ENCODE measurements around the gene ZBP1.

The ZBP1 gene

DNA sequence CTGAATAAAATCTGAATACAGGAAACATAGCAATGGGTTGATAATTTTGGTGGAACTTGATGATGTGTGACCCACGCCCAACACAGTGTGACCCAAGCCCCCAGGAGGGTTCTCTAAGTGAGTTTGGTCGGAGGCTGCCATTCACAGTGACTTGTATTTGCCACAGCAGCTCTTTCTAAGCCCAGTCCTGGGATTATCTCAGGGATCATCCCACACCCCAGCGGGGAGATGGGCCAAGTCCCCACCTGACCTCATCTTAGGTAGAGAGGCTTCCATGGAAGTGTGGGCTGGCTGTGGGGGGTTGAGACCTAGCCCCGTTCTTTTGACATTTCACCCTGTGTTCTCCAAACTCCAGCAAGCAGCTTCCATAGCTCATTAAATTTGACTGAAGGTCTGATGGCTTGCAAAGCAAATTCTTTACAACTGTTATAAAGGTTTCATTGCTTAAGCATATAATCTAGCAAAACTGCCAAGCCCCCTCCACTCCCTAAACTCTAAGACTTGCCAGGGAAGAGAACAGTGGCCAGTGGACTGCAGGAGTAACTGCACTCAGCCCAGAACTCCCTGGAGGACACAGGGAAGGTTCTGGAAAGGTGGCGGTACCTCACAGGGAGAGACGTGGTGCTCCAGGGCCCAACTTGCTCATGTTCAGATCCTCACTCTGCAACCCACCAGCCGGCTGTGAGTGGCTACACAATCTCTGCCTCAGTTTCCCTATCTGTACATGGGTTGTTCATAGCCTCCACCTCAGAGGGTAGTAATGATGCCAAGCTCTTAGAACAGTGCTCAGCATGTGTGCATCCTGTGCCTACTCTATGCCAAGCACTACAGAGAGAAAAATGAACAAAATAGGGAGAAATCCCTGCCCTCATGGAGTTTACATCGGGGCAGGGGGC is 60.3 kb downstream of the ZBP1 start:
- DNase-seq (ENCODE audit: low read depth in 1 of 2, low spot score in 1 of 2) = no peak

DNA sequence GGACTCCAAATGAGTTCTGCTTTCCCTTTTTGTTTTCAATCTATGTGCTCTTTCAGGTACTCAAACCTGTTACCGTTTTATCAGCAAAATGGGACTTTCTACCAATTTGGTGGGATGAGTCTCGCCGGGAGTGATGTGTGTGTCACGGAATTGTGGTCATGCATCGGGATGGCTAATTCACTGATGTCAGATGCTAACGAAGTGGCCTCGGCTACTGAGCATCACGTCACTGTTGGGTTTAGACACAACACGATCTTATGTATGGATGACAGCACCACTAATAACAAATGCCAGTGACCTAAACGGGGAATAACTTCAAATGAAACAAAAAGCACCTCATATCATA is 61.0 kb downstream of the ZBP1 start:
- no peak for DNase-seq (ENCODE audit: low read depth in 1 of 2, low spot score in 1 of 2)

DNA sequence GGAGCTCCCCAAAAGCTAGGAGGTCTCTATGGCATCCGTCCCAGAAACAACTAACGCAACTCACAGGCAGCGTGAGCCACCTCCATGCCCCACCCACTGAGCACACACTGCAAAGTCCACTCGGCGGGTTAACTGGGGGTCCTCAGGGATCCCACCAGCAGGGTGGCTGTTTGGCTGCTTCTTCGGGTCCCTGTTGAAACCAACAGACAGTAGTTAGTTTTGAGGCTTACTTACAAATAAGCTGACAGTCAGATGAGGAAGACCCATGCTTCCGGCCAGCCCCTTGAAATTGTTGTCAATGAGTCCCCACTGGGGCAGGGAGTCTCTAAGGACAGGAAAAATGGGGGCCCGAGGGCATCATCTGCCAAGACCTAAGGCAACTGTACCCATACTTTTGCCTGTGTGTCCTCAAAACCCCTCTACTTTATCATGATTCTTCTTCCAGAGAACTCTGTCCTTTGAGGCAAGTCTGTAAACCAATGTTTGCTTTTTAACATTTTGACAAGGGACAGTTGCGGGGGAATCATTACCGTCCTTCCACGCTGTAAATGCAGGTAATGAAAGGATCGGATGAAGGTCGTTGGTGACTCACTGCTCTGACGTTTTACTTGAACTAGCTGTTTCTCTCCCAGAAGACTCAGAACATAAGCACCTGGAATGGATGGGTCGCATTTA is 61.5 kb downstream of the ZBP1 start:
- no peak for DNase-seq (ENCODE audit: low read depth in 1 of 2, low spot score in 1 of 2)

DNA sequence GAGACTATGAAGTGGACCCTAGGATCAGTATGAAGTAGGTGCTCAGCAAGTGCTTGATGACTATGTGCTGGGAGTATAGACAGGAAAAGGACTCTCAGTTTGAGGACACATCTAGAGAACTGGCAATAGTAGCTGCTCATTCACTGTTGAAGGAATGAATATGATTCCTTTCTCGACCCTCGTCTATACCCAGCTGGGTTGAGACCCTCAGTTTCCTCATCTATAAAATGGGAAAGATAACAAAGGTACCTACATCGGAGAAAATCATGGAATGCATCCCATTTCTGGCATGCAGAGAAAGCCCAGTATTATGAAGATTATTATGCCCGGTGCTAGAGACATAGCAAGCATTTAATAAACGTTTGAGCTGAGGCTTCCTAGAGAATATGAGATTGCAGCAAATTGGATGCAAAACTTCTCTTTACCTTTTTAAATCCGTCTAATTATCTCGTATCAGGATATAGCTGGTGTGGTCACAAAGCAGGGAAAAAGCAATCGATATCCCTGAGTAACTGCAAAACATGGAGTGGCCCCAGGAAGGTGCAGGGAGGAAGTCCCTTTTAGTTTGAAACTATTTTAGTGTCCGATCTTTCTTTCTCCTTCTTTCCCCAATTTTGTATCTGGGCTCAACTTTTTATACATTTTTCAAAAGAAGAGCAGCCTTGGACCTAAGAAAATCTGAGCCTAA is 62.2 kb downstream of the ZBP1 start:
- DNase-seq (ENCODE audit: low read depth in 1 of 2, low spot score in 1 of 2) = no peak

DNA sequence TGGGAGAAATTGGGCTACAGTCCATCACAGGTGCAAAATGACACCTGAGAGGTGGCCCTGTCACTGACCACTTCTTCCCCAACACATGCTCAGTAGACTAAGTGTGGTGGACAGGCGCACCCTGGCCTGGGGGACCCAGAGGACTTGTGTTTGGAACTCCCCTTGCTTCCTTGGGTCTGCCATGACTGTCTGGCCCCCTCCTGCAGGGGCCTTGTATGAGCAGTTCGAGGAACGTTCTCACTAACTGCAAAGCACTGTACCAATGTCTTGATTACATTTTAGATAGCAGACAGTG is 63.3 kb downstream of the ZBP1 start:
- no peak for DNase-seq (ENCODE audit: low read depth in 1 of 2, low spot score in 1 of 2)

DNA sequence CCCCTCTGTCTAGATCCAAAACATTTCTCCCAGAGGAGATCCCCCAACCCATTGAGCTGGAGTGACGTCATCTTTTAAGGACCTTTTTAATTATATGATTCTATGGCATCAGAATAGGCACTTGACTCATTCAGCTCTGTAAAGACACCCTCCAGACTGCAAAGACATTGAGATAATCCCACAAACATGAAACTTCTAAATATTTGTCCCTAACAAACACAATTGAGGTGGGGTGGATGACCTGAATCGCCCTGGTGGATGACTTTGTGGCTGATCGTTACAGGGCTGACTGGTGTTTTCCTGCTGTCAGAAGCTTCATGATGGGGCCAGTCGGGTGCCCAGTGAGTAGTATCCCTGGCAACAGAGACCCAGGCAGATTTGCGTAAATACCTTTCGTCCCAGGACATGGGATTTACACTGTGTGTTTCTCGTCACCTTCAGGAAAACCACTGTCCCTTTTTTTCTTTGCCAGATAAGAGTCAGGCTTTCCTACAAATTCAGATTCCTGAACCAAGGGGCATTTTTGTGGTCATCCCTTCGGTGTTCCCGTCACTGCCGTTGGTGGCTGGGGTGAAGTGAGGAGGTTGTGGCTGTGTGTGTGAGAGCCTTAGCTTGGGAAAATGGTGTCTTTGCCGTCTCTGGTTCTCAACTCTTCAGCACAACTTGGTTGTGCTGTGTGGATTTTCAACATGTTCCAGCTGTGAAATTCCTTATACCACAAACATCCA is 64.6 kb downstream of the ZBP1 start:
- no peak for DNase-seq (ENCODE audit: low read depth in 1 of 2, low spot score in 1 of 2)

Measured in activated CD4-positive, alpha-beta T cell treated with anti-CD3 and anti-CD28 coated beads, Interleukin-2, amount 50 U/mL, for 24 hours (primary cell).